SK-N-SH (cell line): Measurements from ENCODE around the gene SLC12A7.

Experiments
- CTCF ChIP-seq: fragments of 200-600 bp; sonication (generic); IDR thresholded peaks from 2 replicates; pipeline ENCODE4 v1.6.1; 2017; ENCODE audit warnings: antibody characterized with exemption, mild to moderate bottlenecking, moderate library complexity
- PBX3 ChIP-seq: IDR thresholded peaks from 2 replicates; pipeline ENCODE4; 2012
- POLR2AphosphoS5 ChIP-seq: IDR thresholded peaks from 2 replicates; pipeline ENCODE4 v1.6.1; 2012; ENCODE audit warnings: low read depth, low read length
- REST ChIP-seq: IDR thresholded peaks from 2 replicates; pipeline ENCODE4 v1.6.1; 2012; ENCODE audit warnings: mild to moderate bottlenecking, low read depth, low read length, moderate library complexity
- ZBTB33 ChIP-seq: IDR thresholded peaks from 2 replicates; pipeline ENCODE4 v1.4.0; 2012; ENCODE audit warnings: low read depth, borderline replicate concordance

GRCh38 chr5:1061916-1062315 is 49.9 kb downstream of the SLC12A7 start:
- no peak for TF ChIP-seq CTCF
- TF ChIP-seq REST = no peak
- TF ChIP-seq ZBTB33 = no peak
- TF ChIP-seq POLR2AphosphoS5 = no peak
- no peak for TF ChIP-seq PBX3
